HG02981 (cell line): ENCODE results near the gene HS3ST1.

Source experiments
- ATAC-seq: cut with Tn5 transposase; IDR thresholded peaks from one replicate; pipeline ENCODE4 v1.9.1; 2021; ENCODE audit warnings: mild to moderate bottlenecking, moderate library complexity; ENCODE audit not compliant: unreplicated experiment

The HS3ST1 gene

DNA sequence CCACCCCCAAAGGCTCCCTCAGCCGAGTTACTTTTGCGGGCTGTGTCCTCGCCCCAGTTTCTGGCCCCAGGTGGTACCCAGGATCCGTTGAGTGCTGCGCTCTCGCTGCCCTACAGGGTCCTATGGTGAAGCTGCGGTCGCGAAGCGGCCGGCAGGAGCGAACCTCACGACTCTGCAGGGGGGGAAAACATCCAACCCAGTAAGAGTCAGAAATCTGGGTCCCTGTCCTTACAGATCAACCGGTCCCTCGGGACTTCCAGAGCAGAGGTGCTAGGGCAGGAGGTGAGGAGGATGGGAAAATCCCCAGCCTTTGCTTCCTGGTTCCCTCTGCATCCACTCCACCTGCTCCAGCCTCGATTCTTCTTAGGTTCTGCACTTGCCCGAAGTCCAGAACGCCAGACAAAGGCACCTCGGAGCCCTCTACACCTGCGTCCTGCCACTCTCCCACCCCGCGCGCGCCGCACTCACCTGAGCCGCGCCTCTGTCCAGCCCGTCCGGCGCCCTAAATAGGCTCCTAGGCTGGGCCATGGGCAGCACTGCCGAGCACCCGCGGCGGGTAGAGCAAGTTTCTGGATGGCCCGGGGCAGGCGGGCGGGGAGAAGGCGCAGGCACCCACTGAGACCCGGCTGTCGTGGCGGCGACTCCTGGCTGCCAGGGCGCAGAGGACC lies at the start of gene HS3ST1:
TSS of gene HS3ST1 (minus strand) at position 664 of the 668 bp plus-strand sequence. CDS start 28,889 bp downstream, outside the sequence.
- ATAC-seq, result peak; percentile 11

DNA sequence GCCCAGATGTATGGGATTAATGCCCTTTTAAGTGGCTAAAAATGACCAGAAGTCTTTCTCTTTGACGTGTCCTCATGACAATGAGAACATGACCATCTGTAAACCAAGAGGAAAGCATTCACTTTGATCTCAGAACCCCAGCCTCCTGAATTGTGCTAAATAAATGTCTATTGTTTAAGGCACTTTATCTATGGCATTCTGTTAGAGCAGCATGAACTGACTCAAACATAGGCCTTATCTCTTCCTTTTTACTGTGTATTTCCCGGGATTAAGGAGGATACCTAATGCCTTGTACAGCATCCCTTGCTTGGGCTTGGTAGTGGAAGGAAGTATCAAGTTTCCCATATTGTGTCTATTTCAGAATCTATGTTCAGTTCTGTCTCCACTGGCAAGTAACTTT lies 47.2 kb upstream of the HS3ST1 start:
- no peak for ATAC-seq

DNA sequence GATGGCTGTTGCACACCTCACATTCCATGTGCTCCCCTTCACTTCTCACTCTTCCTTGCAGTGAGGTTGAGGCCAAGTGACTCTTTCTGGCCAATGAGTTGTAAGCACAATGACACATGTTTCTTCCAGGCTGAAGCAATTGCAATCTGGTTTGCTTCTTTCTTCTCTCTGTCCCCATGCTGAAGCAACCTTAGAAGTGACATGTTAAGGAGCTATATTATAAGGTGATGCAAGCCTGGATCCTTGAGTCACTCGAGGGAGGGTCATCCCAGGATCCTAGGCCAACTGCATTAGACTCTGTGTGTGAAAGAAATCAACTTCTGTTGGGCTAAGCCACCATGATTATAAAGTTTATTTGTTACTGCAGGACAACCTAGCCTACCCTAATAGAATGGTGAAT lies 45.5 kb upstream of the HS3ST1 start:
- ATAC-seq, result no peak

DNA sequence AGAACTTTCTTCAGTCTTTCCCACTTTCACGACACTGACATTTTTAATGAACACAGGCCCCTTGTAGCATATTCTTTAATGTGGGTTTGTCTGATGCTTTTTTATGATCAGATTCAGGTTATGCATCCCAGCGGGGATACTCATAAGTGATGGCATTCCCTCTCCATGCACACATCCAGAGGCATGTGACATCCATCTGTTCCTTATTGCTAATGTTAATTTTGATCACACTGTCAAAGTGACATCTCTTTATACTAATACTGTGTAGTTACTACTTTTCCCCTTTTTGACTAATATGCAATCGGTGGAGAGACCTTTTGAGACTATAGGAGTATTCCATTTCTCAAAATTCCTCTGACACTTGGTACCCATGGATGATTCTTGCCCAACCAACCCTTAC lies 43.8 kb upstream of the HS3ST1 start:
- no peak for ATAC-seq

DNA sequence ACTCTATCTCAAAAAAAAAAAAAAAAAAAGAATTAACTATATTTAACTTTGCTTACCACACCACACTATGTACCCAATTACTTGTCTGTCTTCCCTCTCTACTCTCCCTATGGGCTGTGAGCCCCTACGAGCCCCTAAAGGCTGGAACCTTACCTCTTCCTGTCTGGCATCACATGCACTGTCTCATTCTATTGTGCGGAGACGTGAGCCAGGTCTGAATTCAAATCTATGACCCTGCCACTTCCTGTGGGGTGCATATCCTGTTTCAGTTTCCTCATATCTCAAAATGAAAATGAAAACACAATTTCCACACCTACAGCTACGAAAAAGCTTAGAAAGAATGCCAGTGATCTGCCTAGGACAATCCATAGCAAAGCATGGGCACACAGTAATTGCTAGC lies 42.9 kb upstream of the HS3ST1 start:
- ATAC-seq, result peak; percentile 64

DNA sequence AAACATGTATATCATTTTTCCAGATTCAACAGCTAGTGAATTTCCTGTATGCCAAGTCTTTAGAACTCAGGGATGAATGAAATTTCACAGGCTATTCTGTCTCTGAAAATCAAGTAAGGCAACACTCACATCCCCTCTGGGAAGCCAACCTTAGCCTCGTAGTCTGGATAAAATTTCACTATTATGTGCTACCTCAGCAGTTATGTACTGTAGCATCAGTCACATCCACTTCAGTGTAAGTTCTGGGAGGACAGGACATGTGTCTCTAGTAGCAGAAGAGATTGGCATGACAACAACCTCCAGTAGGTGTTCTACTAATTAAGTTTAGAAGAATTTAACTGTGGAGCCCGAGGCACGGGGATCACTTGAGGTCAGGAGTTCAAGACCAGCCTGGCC lies 42.4 kb upstream of the HS3ST1 start:
- ATAC-seq, result no peak

DNA sequence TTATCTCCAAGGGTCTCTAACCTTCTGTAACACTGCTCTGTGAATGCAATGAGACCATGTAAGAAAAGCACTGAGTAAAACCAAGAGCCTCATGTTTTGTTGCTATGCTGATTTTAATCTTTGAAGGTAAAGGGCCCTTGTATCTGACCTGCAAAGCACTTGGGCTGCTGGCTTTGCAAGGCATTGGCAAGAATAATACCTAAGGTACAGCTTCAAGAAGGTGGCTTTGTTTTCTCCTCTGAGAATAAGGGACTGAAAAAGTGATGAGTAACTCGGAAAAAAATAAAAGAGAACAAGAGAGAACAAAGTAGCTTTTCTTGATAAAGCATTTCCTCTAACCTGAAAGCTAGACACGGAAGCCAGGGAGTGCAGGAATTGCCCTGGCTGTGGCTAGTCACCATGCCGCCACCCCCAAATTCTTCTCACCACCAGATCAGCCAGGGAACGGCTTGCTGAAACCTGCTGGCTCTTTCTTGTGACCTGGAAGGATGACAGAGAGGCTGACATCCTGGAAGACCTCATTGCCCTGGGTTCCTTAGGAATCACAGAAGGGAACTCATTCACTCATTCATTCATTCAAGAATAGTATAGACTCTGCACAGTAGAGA lies 41.8 kb upstream of the HS3ST1 start:
- peak; percentile 49 for ATAC-seq

DNA sequence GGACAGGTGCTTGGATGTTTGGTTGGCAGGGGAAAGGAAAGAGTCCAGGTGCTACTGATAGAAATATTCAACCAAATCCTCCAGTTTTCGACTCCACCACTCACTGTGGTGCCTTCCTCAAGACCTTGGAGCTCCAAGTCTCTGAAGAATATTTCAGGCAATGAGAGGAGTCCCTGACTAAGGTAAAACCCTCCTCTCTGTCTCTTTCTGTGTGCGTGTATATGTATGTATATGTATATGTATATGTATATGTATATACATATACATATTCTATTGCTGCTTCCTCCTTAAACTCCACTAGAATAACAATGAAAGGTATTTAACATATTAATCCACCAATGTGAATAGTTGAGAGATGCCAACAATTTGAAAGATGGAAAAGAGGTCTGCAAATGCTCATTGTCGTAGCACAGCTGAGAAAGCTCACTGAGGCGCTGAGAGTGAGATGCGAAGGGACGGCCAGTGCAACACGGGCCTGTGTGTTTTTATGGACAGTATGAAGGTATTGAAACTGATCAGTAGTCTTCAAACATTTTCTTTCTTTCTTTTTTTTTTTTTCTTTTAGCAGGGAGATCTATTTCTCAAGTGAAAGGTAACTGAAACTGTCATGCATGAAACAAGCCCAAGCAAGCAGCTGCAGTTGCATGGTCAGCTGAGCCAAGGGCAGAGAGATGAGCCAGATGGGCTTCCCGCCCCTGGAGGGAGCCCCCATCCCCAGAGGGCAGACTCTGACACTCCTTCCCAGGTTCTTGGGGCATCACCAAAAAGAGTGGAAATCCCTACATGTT lies 41.1 kb upstream of the HS3ST1 start:
- ATAC-seq, result peak; percentile 66

DNA sequence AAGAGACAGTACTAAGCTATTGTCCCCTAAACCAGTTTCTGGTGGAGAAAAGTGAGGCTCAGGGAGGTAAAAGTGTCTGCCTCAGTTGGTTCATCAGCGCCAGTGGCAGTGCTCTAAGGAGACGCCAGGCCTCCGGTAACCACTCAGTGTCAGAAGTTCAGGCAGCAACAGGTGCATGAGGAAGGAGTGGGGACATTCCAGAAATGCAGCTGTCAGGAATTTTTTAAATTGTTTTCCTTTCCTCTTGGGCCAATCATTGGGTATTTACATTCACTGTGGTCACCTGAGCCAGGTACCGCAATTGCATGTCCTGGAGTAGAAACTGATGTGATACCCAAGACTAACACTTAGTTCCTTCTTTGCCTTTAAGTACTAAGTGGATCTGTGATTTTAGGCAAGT lies 40.2 kb upstream of the HS3ST1 start:
- no peak for ATAC-seq

DNA sequence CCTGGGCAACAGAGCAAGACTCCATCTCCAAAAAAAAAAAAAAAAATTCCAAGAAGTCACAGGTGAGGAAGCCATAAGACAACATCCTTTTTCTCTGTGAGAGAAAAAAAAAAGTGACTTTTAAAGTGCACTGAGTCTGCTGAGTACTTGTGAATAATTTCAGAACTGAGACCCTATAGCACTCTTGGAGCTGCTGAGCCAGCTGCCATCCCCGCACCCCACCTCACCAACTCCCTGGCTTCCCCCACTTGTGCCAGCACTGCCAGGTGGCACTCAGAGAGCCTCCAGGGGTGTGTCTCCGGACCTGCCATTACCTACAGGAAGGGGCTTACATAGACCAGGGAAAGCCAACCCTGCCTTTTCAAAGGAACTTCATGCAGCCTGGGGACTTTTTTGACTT lies 39.2 kb upstream of the HS3ST1 start:
- ATAC-seq, result no peak

DNA sequence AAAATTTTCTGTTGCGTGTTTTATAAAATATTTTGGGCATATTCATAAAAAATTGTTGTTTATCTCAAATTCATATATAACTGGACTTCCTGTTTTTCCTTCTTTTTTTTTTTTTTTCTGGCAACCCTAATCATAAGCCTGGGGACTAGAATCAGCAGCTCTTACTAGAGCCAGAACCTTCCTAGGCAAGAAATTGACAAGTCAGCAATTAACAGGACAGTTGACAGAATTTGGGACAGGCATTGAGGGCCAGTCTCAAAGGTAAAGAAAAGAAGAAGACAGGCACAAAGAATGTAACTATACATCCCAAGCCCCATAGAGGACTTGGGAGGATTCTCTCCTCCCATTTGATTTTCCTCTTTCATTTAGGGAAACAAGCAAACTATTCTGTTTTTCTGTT lies 35.0 kb upstream of the HS3ST1 start:
- ATAC-seq, result no peak

DNA sequence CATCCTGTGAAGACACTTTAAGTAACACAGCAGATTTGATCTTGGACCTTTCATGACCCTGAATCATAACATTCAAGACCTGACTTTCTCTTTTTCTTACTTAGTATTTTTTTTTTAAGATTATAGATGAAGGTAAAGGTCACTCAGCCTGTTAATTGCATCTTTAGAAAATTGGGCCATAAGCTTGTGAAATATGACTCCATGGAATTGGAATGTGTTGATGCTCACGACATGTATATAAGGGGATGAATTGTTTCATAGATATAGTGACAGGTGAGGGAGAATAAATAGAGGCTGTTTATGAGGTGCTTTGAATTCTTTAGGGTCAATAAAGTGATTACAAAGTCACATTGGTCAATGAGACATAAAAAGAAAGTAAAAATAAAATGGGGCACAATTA lies 27.7 kb upstream of the HS3ST1 start:
- no peak for ATAC-seq

DNA sequence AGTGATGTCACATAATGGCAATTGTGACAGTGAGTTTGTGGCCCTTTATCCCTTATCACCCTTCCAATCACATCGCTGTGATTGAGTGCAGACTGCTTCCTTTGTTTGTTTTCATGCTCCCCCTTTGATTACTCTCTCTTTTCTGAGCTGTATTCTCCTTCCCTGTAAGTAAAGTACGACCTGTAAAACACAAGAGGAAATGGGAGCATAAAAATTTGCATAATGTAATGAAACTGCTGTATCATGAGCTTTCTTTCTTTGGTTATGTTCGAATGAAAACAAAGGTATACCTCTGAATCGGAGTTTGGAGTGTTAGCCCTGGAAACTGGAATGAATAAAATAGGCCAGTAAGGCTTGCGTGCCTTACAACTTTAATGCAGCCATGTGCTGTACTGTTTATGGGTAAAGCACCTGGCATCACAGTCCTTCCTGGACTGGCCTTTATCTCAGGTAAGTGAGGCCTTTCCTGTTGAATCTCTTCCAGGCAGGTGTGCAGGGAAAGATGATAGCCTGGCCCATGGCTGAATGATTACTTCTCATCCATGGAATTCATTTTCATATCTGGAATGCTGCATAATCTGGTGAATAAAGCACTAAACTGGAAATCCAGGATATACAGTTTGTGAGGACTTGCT lies 26.6 kb upstream of the HS3ST1 start:
- ATAC-seq, result no peak

DNA sequence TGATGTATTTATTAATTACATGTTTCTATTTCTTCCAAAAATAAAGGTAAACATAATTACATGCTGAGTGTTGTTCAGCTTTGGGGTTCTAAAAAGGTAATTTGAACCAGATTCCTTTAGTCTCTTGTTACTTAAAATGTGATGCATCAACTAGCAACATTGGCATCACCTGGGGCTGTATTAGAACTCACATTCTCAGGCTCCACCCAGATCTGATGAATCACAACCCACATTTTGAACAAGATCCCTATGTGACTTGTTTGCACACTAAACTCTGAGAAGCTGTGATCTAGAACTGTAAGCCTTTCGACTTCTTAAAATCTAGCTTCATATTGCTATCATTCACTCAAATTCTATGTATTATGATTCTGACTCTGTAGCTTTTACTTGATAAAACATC lies 23.0 kb upstream of the HS3ST1 start:
- no peak for ATAC-seq

DNA sequence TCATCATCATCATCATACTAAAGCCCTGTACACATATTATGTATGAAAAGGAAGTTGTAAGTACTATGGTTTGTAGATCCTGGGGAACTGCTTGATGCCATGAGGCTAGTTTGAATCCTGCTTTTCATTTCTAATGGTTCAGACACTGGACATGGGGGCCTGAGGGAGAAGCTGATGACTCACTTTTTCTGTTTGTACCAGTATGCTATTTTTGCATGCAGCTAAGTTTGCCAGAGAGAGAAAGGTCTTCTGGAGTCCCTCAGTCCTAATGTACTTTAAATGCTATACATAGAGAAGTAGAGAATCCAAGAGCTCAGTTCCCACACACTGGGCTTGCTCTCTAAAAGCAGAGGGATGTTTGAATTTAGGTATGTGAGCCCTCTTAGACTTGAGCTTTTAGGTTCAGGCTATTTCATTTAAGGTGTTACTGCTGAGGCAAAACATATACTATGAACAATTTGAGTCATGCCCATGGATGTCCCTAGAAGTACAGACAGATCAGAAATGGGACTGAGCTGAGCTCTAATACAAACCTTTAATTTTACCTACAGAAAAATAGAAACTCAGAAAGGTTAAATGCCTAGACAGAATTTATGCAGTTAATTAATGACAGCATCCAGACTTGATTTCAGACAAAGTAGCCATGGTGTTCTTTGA lies 17.6 kb upstream of the HS3ST1 start:
- ATAC-seq, result no peak

DNA sequence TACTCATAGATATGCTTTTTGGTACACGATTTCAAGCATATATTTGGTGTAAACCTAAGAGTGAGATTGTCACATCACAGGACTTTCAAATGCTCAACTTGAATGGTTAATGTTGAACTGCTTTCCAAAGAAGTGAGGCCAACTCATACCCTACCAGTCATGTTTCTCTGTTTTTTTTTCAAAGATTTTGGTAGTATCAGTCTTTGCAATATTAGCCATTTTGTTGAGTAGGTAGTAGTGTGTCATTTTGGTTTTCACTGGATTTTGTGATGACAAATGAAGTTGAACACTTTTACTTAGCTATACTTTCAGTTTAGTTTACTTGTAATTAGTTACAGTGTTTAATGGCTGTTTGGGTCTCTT lies 12.5 kb upstream of the HS3ST1 start:
- no peak for ATAC-seq

DNA sequence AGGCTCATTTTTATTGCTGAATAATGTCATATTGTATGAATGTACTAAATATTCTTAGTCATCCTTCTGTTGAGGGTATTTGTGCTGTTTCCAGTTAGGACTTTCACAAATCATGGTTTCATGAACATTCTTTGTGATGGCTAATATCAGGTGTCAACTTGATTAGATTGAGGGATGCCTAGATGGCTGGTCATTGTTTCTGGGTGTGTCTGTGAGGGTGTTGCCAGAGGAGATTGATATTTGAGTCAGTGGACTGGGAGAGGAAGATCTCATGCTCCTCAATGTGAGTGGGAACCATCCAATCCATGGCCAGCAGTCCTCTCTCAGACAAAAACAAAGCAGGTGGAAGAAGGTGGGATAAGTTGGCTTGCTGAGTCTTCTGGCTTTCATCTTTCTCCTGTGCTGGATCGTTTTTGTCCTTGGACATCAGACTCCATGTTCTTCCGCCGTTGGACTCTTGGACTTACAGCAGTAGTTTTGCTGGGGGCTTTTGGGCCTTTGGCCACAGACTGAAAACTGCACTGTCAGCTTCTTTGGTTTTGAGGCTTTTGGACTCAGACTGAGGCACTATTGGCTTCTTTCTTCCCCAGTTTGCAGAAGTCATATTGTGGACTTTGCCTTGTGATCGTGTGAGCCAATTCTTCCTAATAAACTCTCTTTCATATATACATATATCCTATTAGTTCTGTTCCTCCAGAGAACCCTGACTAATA lies 11.9 kb upstream of the HS3ST1 start:
- no peak for ATAC-seq

DNA sequence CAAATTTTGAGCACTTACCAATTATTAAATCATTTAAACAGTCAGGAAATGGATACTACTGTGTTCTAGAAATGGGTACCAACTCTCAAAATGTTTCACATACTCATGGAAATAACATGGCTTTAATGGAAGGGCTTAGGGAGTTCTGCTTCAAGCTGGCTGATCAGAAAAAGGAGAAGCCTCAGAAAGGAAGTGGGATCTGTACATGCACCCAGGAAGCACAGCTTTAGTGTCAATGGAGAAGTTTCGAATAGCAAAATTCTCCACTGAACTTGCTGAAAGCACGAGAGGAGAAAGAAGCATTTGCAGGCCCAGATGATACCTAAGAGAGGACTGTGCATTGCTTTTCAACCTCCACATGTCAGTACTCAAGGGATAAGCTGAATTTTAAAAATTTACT lies 11.1 kb upstream of the HS3ST1 start:
- no peak for ATAC-seq

DNA sequence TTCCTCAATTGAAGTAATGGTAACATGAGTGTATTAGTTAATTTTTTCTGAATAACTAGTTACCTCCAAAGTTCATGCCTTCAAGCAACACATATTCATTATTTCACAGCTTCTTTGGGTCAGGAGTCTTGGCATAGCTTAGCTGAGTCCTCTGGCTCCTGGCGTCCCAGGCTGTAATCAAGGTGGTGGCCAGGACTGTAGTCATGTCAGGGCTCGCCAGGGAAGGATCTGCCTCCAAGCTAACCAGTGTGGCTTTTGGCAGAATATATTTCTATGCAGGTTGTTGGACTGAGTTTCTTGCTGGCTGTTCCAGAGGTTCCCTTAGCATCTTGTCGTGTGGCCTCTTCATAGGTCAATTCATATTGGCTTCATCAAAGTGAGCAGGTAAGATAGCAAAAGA lies 10.0 kb upstream of the HS3ST1 start:
- ATAC-seq, result no peak

DNA sequence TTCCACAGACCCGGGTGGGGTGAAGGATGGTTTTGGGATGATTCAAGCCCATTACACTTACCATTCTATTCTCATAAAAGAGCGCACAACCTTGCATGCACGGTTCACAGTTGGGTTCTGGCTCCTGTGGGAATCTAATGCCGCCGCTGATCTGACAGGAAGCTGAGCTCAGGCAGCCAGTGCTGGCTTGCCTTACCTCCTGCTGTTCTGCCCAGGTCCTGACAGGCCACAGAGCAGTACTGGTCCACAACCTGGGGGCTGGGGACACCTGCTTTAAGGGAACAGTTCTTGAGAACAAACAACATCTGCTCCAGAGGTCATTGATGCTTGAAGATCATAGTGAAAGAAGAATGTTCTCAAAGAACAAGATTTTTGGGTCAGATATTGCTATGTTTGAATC lies 8.0 kb upstream of the HS3ST1 start:
- no peak for ATAC-seq

DNA sequence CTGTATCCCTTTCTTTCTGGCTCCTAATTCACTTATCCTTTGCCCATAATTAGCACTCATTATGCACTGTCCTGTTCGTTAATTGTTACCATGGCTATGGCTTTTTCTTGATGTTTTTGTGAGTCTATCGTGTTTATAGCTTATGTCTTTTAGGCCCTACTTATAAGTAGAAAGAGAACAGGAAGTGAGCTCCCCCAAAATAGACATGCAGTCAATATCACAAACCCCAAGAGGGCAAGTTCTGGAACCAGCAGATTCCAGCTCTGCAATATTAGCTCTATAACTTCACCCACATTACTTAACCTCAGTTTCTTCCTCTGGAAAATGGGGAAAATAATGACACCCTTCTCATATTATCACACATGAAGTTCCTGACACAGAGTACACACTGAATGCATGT lies 7.4 kb upstream of the HS3ST1 start:
- no peak for ATAC-seq
